HL-60 (cell line): Measurements from ENCODE around the gene TRIOBP.

Experiments
- POLR2AphosphoS5 ChIP-seq: IDR thresholded peaks from 2 replicates; pipeline ENCODE4 v1.6.1; 2012; ENCODE audit warnings: low read depth
- TF ChIP-seq, protein P1 (sequence below): IDR thresholded peaks from one replicate; pipeline ENCODE4 v1.5.1; 2011; ENCODE audit warnings: low read length, control low read depth, inconsistent platforms; ENCODE audit not compliant: insufficient read depth
- TF ChIP-seq, protein P2 (sequence below): IDR thresholded peaks from 2 replicates; pipeline ENCODE4 v1.6.1; 2012; ENCODE audit warnings: low read depth; ENCODE audit not compliant: insufficient replicate concordance

DNA sequence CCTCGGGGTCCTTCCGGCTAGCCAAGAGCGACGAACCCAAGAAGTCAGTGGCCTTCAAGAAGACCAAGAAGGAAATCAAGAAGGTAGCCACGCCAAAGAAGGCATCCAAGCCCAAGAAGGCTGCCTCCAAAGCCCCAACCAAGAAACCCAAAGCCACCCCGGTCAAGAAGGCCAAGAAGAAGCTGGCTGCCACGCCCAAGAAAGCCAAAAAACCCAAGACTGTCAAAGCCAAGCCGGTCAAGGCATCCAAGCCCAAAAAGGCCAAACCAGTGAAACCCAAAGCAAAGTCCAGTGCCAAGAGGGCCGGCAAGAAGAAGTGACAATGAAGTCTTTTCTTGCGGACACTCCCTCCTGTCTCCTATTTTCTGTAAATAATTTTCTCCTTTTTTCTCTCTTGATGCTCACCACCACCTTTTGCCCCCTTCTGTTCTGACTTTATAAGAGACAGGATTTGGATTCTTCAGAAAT lies 109.0 kb downstream of the TRIOBP start:
- TF ChIP-seq, protein P1, sequence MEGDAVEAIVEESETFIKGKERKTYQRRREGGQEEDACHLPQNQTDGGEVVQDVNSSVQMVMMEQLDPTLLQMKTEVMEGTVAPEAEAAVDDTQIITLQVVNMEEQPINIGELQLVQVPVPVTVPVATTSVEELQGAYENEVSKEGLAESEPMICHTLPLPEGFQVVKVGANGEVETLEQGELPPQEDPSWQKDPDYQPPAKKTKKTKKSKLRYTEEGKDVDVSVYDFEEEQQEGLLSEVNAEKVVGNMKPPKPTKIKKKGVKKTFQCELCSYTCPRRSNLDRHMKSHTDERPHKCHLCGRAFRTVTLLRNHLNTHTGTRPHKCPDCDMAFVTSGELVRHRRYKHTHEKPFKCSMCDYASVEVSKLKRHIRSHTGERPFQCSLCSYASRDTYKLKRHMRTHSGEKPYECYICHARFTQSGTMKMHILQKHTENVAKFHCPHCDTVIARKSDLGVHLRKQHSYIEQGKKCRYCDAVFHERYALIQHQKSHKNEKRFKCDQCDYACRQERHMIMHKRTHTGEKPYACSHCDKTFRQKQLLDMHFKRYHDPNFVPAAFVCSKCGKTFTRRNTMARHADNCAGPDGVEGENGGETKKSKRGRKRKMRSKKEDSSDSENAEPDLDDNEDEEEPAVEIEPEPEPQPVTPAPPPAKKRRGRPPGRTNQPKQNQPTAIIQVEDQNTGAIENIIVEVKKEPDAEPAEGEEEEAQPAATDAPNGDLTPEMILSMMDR = no peak
- TF ChIP-seq, protein P2, sequence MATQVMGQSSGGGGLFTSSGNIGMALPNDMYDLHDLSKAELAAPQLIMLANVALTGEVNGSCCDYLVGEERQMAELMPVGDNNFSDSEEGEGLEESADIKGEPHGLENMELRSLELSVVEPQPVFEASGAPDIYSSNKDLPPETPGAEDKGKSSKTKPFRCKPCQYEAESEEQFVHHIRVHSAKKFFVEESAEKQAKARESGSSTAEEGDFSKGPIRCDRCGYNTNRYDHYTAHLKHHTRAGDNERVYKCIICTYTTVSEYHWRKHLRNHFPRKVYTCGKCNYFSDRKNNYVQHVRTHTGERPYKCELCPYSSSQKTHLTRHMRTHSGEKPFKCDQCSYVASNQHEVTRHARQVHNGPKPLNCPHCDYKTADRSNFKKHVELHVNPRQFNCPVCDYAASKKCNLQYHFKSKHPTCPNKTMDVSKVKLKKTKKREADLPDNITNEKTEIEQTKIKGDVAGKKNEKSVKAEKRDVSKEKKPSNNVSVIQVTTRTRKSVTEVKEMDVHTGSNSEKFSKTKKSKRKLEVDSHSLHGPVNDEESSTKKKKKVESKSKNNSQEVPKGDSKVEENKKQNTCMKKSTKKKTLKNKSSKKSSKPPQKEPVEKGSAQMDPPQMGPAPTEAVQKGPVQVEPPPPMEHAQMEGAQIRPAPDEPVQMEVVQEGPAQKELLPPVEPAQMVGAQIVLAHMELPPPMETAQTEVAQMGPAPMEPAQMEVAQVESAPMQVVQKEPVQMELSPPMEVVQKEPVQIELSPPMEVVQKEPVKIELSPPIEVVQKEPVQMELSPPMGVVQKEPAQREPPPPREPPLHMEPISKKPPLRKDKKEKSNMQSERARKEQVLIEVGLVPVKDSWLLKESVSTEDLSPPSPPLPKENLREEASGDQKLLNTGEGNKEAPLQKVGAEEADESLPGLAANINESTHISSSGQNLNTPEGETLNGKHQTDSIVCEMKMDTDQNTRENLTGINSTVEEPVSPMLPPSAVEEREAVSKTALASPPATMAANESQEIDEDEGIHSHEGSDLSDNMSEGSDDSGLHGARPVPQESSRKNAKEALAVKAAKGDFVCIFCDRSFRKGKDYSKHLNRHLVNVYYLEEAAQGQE = no peak
- no peak for TF ChIP-seq POLR2AphosphoS5
